ENCODE data around the gene FAM153A.
"Not testable (repeated sequence)": the region's sequence is repeated elsewhere in the genome, so short reads cannot be mapped to it uniquely, and the experiment has no call there.

Gene FAM153A

DNA sequence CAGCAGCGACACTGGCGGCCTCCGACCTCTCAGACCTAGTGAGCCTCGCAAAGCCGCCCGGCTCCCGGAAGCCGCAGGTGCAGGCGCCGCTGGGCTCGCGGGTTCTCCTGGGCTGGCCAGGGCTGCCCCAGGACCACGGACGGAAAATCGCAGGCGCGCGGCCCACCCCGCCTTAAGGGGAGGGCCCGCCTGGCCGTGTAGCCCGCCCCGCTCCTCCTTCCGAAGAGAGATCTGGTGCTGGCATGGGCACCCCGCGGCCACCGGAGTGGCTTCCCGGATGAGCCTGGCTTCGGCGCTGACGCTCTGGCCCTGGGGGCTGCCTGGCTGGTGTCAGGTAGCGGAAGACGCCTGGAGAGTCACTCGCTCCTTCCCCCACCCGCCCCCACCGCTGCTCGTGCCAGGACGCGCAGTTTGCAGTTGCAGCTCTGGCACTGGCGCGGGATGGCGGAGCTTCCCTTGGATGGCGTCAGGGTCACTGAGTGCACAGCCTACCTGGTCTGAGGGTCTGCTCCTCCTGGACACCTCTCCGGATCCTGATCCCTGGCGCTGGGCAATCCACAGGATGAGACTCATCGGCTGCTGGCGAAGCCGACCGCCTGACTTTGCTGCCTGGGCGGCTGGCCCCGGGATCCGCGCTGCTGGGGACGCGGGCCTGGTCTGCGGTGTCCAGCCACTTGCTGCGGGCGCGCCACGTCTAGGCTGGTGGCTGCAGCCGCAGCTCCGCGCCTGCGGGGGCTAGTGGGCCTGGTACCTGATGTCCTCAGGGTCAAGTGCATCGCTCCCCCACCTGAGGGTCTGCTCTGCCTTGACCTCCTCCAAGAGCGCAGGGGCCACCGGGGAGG is at the start of gene FAM153A:
TSS of gene FAM153A (minus strand) at position 108 of the 842 bp plus-strand sequence.
- not testable (repeated sequence) for DNase-seq (ENCODE audit: low read depth); H3K4me3 ChIP-seq (replicated peaks; ENCODE audit: low read depth, low read length)

DNA sequence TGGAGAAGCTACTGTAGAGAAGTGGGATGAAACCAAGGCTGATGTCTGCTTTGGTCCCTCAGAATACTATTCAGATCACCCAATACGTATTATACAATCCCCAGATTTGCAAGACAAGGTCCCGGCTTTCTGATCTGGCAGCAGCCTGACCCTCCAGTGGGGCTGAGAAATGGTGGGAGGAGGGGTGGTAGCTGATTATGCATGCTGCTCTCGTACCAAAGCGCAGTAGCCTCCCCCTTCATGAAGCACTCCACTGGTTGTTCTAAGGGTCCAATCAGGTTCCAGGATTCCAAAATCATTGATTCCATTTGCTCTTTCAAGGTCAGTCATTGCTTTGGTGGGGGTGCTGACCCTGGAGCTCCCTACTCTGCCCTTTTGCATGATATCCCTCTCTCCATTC is 49.6 kb upstream of the FAM153A start:
- not testable (repeated sequence) for DNase-seq (ENCODE audit: low read depth); H3K4me3 ChIP-seq (replicated peaks; ENCODE audit: low read depth, low read length)

DNA sequence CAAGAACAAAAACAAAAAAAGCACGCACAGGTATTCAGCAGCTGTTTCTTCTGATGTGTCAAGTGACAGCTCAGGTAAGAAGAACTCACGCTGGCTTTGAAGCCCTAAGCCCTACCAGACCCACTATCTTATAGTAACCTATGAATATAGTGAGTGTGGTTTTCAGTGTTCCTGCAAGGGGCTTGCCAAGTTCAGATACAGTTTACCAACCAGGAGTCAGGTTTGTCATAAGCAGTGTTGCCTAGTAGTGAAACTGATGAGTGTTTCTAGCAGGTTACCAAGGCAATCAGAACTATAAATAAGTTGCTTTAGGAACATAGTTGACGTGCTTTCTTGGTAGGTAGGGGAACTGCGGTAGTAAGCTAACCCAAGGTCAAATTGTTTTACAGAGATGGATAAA is 43.4 kb upstream of the FAM153A start:
- not testable (repeated sequence) for DNase-seq (ENCODE audit: low read depth)

DNA sequence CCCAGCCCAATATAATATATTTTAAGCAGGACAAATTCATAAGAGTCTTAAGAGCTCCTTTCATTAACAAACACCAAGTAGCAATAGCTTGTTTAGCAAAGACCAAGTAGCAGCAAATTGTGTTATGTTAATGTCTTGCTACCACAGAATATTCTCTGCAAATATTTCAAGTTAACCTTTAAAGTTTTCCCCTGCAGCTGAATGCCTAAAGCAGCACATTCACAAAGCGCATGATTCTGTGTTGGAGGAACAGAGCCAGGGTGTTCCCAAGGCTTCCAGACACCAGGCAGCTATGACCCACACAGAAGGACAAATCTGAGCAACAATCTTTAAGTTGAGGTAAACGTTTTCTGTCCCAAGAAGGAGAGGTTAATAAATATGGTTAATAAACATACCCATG is 42.1 kb upstream of the FAM153A start:
- not testable (repeated sequence) for H3K4me3 ChIP-seq (replicated peaks; ENCODE audit: low read depth, low read length); DNase-seq (ENCODE audit: low read depth)

More for the DNA sequence above, 43.4 kb upstream of the FAM153A start:
- H3K4me3 ChIP-seq (replicated peaks; ENCODE audit: low read depth, low read length): not testable (repeated sequence)

DNA sequence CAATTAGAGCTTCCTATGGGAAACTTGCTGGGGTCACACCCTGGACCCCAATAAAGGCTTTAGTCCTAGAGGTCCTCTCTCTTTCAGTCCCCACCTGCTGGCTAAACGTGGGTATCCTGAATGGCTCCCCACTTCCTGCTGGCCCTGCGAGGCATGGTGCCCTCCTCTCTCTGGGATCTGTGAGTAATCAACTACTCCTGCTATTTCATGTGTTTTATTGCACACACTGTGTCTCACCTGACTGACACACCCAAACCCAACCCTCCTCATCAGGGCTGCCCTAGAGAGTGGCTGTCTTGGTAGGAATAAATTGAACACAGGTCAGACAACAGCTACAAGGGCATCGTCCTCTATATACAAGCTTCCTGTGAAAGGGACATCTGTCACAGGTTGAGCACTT is 39.8 kb upstream of the FAM153A start:
- not testable (repeated sequence) for H3K4me3 ChIP-seq (replicated peaks; ENCODE audit: low read depth, low read length); DNase-seq (ENCODE audit: low read depth)

DNA sequence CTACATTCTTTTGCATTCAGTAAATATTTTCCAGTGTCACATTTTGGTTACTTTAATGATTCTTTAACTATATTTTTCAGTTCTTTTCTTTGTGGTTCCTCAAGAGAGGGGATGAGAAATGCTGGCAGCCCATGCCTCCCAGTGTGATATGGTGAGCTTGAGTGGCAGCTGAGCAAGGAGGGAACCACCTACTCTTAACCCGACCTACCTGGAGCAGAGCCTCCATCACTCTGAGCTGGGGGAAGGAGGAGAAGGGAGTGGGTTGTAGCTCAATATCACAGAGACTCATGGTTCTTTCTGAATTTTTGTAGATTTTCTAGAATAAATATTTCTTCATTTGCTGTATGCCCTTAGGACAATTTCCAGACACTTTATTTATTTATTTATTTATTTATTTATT is 37.0 kb upstream of the FAM153A start:
- not testable (repeated sequence) for H3K4me3 ChIP-seq (replicated peaks; ENCODE audit: low read depth, low read length); DNase-seq (ENCODE audit: low read depth)

DNA sequence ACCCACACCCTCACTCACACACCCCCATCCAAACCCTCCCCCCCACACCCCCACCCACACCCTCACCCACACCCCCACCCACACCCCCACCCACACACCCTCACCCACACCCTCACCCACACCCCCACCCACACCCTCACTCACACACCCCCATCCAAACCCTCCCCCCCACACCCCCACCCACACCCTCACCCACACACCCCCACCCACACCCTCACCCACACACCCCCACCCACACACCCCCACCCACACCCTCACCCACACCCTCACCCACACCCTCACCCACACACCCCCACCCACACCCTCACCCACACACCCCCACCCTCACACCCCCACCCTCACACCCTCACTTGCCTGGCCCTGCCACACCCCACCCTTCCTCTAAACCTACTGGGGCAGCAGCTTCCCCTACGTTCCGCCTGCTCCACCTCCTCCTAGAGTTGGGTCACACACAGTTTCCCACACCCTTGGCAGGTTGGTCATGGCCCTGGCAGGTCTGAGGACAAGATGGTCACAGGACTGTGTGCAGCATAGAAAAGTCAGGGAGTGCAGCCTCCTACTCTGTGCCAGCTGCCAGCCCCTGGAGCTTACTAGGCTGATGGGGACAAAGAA is 30.2 kb upstream of the FAM153A start:
- not testable (repeated sequence) for H3K4me3 ChIP-seq (replicated peaks; ENCODE audit: low read depth, low read length); DNase-seq (ENCODE audit: low read depth)

DNA sequence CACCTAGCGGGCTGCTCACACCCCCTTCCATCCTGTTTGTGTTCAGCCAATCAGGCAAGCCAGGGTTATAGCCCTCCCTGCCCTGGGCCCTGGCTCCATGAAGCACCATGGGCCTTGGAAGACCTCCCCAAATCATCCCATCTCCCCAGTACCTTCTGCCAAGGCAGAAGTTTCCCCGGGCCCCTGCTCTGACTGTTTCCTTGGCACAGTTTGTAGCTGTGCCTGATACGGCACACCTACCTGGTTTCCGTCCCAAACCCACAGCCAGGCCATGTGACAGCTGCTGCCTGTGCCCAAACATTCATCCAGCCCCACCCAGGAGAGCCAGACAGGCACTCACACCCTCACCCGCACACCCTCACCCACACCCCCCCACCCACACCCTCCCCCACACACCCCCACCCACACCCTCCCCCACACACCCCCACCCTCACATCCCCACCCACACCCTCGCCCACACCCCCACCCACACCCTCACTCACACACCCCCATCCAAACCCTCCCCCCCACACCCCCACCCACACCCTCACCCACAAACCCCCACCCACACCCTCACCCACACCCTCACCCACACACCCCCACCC is 29.6 kb upstream of the FAM153A start:
- H3K4me3 ChIP-seq (replicated peaks; ENCODE audit: low read depth, low read length); DNase-seq (ENCODE audit: low read depth): not testable (repeated sequence)

DNA sequence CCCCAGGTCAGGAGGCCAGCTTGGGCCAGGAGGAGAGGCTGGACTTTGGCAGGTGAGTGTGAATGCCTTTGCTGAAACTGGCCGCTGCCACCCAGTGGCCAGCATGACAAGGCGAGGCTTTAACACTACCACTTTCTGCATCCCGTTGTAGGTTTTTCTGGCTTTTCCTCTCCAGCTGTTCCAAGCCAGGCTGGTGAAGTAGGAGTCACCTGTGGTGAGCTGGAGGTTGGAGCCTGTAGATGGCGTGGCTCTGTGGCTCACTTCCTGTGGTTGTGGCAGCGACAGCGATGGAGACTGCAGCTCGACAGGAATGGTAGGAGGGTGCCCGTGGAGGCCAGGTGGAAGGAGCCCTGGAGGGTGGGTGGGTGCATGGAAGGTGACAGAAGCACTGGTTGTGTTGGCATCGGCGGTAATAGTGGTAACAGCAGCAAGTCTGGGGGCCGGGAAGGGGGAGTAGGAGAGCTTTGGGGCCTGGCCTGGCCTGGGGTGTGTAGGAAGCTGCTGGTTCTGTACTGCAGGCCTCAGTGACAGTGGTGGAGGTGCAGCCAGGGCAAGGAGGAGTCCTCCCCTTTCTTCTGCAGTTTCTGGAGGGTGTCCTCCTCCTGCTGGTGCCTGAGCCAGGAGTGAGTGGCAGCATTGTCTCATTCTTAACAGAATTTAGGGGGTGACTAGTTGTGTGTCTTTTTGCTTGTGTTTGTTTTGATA is 26.7 kb upstream of the FAM153A start:
- not testable (repeated sequence) for DNase-seq (ENCODE audit: low read depth); H3K4me3 ChIP-seq (replicated peaks; ENCODE audit: low read depth, low read length)

DNA sequence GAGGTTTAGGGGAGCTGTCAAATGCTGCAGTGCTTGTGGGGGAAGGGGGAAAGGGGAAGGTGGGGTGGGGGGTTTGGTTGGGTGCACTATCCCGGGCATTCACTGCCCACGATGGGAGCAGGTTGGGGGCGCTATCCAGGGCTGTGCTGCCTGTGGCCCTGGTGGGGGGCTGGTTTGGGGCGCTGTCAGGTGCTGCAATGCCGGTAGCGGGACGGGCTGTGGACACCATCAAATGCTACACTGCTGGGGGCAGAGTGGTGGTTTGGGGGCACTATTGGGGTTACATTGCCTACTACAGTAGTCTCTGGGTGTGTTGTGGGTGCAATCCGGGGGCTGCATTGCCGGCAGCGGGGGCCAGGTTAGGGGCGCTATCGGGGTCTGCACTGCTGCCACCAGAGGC is 25.7 kb upstream of the FAM153A start:
- H3K4me3 ChIP-seq (replicated peaks; ENCODE audit: low read depth, low read length); DNase-seq (ENCODE audit: low read depth): not testable (repeated sequence)

DNA sequence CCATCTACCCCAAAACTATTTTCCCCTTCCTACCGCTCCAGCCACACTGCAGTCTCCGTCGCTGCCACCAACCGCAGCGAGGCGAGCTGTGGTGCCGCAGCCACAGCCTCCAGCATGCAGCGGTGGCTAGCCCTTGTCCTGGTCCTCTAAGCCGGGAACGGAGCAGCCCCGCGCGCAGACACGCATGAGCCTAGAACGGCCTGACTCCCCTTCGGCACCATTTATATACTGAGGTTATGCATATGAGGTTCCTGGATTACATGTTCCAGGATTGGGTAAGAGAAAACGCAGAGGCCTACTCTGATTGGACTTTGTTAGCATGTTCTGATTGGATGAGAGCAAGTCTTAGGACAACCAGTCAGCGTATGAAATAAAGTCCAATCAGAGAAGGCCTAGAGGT is 24.6 kb upstream of the FAM153A start:
- H3K4me3 ChIP-seq (replicated peaks; ENCODE audit: low read depth, low read length); DNase-seq (ENCODE audit: low read depth): not testable (repeated sequence)

DNA sequence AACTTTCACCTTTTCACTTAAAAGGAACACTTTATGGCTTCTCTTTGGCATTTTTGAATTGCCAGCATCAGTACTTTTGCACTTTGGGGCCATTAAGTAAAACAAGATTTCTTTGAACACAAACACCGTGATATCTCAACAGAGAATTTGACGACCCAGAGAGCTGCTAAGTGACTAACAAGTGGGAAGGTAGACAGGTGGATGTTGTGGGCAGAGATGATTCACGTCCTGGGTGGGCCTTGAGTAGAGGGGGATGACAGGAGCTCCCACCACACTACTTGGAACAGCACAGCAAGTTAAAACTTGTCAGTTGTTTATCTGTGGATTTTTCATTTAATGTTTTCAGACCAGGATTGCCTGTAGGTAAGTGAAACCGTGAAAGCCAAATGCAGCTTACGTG is 18.7 kb upstream of the FAM153A start:
- not testable (repeated sequence) for H3K4me3 ChIP-seq (replicated peaks; ENCODE audit: low read depth, low read length); DNase-seq (ENCODE audit: low read depth)

DNA sequence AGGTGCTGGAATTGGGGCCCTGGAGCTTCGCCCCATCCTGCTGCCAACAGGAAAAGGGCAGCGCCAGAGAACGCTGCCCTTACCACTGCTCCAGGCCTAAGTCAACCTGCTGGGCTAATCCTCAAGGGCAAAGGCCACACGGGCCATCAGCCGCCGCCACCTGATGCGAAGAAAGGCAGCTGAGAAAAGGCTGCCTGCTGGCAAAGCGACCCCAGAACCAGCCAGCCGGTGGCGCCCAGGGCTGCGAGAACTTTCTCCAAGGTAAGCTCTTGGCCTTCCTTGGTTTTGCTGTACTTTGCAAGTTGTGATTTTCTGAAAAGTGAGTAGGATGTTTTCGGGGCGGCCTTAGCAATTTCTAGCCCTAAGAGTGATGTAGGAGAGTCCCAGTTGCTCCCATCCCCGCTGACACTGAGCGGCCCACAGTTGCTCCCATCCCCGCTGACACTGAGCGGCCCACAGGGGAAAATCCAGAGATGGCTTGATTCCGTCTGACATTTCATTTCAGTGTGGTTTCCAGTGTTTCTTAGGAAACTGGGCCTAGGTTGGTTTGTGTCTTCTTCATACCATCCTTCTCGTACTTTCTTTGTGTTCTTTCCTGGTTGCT is 15.6 kb upstream of the FAM153A start:
- not testable (repeated sequence) for H3K4me3 ChIP-seq (replicated peaks; ENCODE audit: low read depth, low read length); DNase-seq (ENCODE audit: low read depth)

DNA sequence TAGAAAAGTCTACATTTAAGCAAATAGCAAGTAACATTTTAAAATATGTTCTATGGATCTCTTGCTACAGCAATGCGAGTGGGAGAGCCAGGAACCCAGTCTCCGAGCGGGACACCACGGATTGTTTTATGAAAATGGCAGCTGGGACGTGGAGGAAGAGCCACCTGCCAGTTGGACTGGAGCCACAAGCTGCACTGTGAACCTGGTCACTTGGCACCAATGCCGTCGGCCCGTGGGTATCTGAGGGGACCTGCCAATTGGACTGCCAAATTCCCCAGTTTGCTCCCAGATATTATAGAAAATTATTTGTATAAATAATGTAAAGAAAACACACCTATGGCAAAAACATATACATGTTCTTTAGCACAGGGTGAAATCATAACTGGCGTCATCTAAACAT is 10.6 kb upstream of the FAM153A start:
- not testable (repeated sequence) for DNase-seq (ENCODE audit: low read depth); H3K4me3 ChIP-seq (replicated peaks; ENCODE audit: low read depth, low read length)

DNA sequence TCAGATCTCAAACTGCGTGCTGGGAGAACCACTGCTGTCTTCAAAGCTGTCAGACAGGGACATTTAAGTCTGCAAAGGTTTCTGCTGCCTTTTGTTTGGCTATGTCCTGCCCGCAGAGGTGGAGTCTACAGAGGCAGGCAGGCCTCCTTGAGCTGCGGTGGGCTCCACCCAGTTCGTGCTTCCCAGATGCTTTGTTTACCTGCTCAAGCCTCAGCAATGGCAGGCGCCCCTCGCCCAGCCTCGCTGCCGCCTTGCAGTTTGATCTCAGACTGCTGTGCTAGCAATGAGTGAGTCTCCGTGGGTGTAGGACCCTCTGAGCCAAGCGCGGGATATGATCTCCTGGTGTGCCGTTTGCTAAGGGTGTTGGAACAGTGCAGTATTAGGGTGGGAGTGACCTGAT is 8.9 kb upstream of the FAM153A start:
- DNase-seq (ENCODE audit: low read depth); H3K4me3 ChIP-seq (replicated peaks; ENCODE audit: low read depth, low read length): not testable (repeated sequence)

DNA sequence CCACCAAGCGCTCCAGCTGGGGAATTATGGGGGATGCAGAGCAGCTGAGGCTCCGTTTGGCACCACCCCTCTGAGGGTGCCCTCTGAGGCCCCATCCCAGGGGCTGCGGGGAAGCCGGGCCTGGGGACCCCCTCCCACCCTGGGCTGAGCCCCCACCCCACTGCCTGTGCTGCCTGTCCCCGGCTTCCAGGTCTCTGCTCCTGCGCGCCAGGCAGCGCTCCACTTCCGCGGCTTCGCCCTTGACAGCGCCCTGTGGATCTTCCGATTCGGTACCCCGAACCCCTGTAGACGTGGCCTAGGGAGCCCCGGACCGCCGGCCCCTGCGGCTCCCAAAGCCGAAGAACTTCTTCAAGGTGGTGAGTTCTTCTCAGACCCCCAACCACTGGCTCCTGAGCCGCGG is 530 bp downstream of the FAM153A start:
- not testable (repeated sequence) for H3K4me3 ChIP-seq (replicated peaks; ENCODE audit: low read depth, low read length); DNase-seq (ENCODE audit: low read depth)

DNA sequence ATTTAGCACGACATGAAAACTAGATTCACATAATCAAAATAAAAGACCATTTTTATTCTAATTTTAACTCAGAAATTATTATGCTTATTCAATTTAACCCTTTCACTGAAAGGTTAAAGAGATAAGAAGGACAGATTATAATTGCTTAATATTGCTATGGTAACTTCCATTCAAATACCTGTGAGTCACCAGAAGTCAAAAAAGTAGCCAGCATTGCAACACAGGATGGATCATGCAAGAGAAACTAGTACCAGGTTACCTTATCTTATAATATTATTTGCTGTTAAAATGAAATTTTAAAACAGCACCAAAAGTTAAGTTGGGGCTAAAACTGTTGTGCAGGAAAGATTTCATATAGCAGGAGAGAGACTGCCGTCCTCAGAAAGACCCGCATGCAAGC is 11.5 kb downstream of the FAM153A start:
- H3K4me3 ChIP-seq (replicated peaks; ENCODE audit: low read depth, low read length): not testable (repeated sequence)
- DNase-seq (ENCODE audit: low read depth): peak; percentile 46

DNA sequence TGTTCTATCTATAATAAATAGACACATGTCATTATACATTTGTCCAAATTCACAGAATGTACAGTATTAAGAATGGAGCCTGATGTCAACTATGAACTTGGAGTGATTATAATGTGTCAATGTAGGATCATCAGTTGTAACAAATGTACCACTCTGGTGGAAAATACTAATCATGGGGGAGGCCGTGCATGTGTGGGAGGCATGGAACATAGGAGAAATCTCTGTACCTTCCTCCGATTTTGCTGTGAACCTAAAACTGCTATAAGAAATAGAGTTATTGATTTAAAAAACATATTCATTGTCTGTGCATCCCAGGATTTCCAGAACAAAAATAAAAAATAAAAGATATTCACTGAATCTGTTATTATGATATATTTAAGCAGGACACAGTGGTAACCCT is 12.1 kb downstream of the FAM153A start:
- not testable (repeated sequence) for H3K4me3 ChIP-seq (replicated peaks; ENCODE audit: low read depth, low read length); DNase-seq (ENCODE audit: low read depth)
